ENCODE results near the gene JAZF1.
A peak's percentile ranks its signal among the peaks of the same experiment; 100 is the strongest.

Gene JAZF1

DNA sequence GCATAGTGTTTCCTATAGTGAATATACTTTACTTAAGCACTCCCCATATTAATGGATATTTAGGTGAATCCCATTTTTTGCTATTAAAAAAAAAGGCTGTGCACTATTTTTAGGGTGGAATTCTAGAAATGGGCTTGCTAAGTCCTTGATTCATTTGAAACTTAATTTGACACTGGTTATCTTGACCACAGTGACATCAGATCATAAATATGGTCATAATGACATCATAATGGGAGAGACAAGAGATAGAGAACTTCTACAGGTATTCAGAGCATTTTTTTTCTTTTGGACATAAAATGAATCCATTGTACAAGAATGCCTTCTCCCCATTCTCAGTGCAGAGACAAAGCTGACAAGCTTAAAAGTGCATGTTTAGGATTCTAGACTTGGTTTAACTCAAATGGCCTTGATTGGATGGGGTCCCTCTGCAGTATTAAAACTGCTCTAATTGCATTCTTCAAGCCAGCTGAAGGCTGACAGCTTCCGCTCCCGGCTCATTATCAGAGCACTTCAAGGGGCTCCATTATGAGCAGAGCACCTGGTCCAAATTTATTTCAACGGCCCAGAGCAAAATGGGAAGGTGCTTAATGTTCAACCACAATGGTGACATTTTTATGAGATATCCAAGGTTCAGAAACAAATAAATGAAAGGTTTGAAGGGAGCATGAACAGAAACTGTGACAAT is 104.8 kb downstream of the JAZF1 start:
- no peak for DNase-seq (ENCODE audit: low read depth in 2 of 2)

DNA sequence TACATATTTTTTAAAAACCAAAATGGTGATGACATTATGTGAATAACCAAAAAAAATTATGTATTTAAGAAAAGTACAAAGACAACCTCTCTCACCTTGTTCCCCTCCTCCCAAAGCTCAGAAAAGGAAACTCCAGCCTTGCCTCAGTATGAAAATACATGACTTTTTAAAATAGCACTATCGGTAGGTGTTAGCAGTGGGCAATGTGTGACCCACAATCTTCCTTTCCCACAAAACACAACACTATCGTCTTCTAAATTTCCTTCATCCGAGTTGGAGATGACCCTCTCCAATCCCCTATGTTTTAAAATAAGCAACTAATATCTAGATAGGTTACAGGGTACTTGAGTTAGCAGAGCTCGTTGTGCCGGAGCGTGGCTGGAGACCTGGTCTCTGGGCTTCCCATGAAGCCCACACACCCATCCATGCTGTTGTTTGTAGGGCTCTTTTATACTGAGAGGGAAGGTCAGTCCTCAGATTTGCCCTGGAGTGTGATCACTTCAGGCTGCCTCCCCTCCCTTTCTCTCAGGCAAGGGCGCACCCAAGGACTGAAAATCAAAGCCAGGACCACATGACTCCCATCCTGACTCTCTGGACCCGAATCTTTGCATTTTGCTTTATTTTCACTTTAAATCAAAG is 107.6 kb downstream of the JAZF1 start:
- DNase-seq (ENCODE audit: low read depth in 2 of 2), result no peak

DNA sequence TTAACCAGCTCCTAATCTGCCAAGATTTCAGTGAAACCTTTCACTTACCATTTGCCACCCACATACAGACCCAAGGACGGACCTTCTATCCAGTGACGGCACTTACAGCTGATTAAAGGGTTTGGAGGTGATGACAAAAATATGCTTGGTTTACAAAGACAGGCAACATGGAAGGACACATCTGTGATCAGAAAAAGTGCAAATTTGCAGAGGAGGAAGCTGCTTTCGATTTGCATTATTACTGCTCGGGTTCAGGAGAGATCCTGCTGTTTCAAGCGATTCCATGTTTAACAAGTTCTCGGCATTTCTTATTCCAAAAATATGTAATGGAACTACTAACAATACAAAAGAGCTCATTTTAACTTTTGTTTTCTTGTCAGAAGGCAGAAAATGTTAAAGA is 109.0 kb downstream of the JAZF1 start:
- DNase-seq (ENCODE audit: low read depth in 2 of 2), result no peak

DNA sequence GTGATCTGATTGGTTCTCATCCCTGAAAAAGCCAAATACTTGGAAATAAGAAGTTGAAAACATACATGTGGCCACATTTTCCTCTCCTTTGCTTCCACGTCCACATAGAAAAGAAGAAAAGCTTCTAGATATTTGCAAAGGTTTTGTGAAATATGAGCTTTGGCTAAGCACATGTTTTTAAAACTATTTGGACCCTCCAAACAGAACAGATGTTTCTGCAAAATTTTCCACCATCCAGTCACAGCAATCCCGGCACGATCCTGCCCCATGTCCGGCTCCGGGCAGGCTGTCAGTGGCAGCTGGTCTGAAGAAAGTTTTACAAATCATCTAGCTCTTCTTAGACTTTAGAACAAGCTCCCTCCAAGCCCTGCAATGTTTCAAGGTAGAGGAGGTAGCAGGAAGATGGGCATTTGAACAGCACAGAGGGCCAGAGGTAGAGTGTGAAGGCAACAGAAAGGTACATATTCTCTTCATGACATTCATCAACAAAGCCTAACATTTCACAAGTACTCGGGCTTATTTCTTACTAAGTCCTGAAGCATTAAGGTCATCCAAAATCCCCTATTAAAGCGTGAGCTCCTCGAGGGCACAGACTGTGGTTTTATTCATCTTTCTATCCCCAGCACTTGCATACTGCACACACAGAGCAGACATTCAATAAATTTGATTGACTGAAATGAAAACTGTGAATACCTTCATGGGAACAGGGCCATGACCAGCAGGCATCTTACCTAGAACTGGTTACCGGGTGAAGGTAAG is 110.1 kb downstream of the JAZF1 start:
- no peak for DNase-seq (ENCODE audit: low read depth in 2 of 2)

DNA sequence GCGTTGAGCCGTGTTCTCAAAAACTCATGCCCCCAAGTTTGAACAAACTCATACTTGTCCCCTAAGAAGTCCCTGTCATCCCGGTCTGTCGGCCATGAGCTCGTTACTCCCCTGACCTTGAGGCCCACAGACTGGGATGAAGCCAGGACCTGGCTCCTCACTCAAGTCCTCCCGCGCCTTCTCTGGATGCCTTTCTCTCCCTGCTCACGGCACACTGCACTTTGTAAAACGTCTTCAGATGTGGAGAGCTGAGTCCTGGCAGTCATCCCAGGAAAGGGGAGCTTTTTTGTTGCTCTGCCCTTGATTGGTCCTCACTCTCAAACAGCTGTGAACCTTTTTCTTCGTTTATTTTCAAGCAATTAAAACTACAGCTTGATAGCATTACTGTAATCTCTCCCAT is 110.8 kb downstream of the JAZF1 start:
- no peak for DNase-seq (ENCODE audit: low read depth in 2 of 2)

DNA sequence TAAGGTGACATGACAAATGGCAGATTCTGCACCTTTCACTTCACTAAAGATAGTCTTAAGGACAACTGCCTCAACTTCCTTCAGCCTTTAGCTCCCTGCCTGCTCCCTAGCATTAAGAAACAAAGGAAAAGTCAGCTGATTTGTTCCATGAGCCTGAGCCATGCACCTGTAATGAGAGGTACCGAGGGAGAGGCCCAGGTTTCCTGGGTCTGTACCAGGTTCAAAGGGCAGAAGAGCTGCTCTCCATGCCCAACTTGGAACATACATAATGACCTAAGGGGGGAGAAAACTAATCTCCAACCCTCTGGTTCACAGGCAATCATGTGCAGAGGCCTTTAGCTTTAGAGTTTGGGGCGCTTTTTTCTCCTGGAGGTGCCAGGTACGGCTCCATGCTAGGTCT is 111.2 kb downstream of the JAZF1 start:
- DNase-seq (ENCODE audit: low read depth in 2 of 2), result no peak

DNA sequence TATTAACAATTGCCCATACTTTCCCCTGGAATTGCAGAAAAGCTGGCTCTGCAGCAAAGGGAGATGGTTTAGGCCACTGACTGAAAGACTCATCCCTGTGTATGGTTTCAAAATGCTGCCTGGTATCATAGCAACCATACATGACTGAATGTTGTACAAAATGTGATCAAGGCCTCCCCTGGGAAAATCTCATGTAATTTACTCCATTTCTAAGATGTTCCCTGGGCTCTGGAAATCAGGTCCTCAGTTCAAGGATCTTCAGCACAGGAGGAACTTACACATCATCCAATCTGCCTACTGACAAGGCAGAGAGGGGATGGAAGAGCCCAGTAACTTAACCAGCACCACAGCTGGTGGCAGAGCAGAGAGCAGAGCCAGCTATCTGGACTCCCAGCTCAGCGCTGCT is 111.8 kb downstream of the JAZF1 start:
- DNase-seq (ENCODE audit: low read depth in 2 of 2), result no peak

DNA sequence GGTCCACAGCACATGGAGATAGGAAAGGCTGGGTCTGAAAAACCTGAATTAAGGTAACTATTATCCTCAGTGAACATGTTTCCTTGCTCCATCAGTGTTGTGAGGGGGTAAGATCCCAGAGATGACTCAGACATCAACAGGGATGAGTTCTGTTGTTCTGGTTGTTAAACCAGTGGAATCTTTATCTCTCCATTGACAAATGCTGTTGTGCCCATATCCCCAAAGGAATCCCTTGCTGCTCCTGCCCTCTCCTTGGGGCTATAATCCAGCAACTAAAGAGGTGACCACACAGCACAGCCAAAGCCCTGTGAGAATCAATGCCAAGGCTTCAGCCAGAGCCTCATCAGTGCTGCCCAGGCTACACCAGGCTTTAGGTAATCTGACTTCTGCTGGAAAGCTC is 113.4 kb downstream of the JAZF1 start:
- no peak for DNase-seq (ENCODE audit: low read depth in 2 of 2)

DNA sequence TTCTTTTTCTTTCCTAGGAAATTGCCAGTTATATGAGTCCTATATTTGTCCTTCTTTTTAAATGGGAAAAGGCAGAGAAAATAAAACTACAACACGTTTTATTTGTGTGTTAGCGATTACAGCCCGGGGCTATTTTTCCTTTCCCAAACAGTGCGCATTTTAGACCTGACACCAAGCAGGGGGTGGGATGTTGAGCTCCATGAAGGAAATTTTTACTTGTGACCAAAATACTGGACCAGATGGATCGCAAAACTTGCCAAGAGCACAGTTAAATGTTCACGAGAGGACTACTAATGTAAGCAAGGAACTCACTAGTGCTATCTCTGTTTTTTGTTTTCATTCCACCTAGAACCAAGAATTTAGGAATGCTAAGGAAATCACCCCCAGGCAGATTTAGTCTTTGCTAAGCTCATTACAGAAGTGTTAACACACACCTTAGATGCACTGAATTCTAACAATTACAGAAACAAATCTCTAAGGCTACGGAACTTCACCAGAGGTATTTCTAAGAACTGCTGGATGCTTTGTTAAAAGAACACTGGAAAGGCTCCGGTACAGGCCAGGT is 114.8 kb downstream of the JAZF1 start:
- DNase-seq (ENCODE audit: low read depth in 2 of 2), result no peak

DNA sequence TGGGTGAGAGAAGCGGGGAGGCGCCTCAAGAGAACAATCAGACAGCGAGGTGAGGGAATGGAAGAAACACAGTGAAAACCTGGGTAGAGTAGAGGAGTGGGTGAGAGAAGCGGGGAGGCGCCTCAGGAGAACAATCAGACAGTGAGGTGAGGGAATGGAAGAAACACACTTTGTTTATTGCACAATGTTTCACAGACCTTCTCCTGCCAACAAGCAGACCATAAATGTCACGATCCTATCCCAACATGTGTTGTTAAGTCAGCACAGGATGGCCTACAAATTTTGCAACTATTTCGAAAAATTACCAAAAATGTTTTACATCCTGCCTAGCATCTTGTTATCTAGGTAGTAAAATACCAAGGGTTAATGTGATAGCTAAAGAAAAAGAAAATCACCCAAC is 115.3 kb downstream of the JAZF1 start:
- no peak for DNase-seq (ENCODE audit: low read depth in 2 of 2)

DNA sequence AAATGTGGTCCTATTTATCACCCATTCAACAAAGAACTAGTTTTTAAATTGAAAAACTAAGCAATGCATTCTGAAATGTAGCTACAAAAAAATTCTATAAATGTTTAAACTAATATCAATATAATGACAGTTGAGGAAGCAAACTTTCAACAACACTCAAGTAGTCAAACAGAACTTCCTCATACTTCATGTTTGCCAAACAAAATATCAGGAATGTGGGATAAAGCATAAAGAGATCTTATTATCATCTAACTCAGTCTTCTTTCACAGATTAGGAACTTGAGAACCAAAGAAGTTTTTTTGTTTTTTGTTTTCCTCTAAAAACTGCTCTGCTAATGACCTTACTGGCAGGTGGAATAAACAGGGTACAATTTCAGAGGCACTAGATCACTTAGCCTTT is 116.2 kb downstream of the JAZF1 start:
- no peak for DNase-seq (ENCODE audit: low read depth in 2 of 2)

DNA sequence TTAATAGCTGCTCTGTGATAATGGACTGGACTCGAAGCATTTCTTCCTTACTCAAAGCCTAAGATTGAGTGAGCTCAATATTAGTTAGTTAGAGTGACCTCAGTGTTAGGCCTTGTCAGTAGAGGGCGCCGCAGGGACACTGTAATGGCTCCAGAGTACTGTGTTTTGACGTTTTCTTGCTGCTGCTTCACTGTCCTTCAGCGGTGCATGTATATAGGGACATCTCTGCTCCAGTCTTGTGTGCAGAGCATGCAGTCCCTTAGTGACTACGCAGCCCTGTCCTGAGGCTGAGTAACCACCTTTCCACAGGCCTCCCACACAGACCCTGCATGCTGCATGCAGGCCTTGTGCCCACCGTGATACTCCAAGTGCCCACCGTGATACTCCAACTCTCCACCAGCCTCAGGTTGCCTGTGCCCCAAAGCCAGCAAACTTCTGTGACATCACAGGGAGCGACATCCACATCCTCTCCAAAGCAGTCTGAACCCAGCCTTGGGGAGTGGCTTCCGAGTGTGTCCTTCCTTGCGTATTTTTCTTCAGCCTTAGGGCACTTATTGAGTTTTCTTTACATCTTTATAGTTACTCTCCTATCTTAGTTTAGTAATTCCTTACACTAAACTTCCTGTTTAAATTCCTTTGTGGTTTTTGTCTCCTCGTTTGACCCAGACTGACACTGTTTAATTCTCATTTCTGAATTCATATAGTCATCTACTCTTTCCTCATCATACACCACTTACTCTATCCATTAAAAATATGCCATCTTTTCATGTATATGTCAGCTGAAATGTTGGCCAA is 118.2 kb downstream of the JAZF1 start:
- DNase-seq (ENCODE audit: low read depth in 2 of 2), result peak in 1 of 2 donors; percentile 23

DNA sequence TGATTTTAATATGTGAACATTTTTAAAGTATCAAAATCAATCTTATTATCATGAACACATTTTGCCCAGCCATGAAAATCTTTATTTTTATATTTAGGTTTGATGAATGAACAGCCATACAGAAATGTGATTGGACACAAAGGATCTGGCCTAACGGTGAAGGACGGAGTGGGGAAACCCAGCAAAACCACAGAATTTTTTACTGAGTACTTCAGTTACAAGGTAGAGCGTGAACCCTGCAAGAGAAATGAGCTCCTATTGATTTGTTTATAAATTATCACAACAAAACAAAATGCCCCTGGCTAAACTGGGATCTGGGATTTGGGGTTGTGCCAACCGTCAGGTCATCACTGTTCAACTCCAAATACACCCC is 118.8 kb downstream of the JAZF1 start:
- DNase-seq (ENCODE audit: low read depth in 2 of 2), result no peak

DNA sequence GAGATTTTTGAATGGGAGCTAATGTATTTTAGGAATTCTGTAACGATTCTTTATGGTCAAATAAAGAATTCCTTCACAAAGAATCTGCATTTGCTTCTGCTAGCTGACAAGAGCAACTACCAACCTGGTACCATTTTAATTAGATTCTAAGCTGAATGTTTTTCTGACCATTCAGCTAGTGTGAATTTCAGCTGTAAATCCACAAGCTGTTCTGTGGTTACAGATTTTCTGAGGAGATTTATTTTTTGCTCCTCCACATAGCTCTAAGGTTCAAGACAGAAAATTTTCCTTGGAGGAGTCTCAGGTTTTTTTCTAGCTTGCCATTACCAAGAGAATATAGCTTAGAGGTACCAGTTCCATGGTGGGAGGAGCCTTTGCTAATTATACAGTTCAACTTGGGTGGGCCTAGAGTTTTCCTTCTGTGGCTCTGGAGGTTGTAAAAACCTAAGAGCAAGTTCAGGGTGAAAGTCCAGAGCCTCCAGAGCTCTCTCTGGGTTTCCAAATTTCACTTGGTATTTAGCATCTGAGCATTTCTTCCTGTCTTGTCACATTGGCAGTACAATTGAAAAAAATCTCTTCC is 120.1 kb downstream of the JAZF1 start:
- no peak for DNase-seq (ENCODE audit: low read depth in 2 of 2)

DNA sequence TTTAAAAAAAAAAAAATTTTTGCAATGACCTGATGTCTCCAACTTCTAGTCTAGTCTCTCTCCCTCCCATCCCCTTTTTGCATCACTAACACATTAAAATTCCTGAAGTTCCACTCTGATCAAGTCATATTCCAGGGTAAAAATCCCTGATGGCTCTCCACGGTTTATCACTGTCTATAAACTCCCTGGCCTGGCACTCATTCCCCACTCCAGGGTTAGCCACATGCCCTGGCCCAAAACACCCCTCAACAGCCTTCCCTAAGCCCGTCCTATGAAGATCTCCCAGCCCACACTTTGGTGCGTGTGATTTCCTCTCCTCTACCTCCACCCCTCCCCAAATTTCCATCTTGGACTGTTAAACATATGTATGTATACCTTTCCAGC is 125.4 kb downstream of the JAZF1 start:
- no peak for DNase-seq (ENCODE audit: low read depth in 2 of 2)

DNA sequence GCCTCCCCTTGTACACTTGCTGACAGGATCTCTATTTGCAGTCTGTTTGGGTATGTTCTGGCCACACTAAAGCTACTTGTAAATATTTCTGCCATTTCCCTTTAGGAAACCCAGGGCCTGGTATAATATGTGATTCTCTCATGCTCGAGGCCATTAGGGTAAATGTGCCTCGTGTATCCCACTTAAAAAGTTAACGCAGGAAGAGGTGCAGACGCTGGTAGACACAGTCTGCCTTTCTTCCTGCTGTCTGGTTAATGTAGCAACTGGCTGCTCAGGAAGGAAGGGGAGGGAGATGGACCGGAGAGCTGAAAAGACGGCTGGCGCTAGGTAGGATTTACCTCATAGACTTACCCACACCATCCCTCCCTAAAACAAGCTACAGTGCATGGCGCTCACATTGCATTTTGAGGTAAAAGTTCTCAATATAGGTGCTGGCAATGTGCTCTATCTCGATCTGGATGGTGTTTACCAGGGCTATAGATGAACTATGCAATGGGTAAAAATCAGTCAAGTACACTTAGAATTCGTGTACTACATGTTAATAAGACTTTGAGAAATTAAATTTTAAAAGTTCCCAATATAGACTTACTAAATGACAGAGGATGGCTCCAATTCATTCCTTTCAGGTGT is 125.9 kb downstream of the JAZF1 start:
- DNase-seq (ENCODE audit: low read depth in 2 of 2), result no peak

DNA sequence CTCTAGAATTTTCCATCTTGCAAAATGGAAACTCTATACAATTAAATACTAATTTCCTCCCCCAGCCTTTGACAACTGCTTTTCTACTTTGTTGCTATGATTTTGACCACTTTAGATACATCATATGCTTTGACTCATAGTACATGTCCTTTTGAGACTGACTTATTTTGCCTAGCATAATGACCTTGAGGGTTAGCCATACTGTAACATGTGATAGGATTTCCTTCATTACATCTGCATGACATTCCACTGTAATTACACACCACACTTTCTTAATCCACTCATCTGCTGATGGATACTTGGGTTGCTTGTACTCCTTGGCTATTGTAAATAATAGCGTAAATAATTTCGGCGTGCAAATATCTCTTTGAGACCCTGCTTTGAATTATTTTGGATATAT is 127.7 kb downstream of the JAZF1 start:
- DNase-seq (ENCODE audit: low read depth in 2 of 2), result no peak

DNA sequence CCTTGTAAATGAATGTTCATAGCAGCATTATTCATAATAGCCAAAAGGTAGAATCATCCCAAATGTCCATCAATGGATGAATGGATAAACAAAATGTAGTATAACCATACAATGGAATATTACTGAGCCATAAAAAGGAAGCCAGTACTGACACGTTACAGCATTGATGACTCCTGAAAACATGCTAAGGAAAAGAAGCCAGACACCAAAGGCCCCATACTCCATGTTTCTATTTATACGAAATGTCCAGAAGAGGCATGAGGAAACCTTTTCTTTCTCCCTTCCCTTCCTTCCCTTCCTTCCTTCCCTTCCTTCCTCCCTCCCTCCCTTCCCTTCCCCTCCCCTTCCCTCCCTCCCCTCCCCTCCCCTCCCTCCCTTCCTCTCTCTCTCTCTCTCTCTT is 131.9 kb downstream of the JAZF1 start:
- DNase-seq (ENCODE audit: low read depth in 2 of 2), result no peak

DNA sequence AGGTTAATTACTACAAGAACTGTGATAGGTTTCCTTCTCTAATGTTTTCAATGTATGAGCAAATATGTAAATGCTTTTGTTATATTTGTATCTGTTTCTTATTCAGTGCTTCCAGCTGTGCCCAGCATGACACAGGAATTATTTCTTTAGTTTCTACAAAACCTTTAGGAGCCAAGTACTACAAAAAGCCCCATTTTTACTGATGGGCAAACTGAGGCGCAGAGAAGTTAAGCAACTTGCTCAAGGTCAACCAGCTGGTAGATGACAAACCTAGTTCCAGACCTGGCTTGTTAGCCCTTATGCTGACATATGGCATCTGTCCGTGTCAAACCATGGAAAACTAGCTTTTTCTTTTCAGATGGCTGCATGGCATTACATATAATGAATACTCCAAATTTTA is 134.6 kb downstream of the JAZF1 start:
- DNase-seq (ENCODE audit: low read depth in 2 of 2), result no peak

DNA sequence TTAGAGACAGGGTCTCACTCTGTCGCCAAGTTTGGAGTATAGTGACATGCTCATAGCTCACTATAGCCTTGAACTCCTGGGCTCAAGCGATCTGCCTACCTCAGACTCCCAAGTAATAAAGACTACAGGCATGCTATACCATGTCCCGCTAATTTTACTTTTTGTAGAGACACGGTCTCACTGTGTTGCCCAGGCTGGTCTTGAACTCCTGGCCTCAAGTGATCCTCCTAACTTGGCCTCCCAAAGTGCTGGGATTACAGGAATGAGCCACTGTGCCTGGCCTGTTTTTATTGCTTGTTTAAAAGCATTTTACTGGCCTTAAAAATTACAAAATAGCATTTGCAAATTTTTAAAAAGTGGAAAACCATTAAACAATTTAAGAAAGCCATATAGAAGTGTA is 135.0 kb downstream of the JAZF1 start:
- DNase-seq (ENCODE audit: low read depth in 2 of 2), result no peak

DNA sequence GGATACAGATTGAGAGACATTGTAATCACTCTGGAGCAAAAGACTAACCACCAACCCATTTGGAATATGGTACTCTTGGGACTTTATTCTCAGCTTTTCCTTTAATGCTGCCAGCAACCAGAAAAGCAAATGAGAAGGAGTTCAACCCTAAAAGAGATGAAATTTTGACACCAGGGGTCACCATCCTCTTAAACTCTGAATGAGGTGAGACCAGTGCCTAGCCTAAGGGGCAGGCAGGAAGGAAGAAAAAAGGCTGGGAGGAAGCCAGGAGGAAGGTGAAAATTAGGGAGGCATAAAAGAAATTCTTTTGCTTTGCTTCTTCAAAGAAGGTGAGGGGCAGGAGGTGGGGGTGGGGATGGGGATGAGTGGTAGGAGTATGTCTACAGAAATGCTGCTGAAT is 135.8 kb downstream of the JAZF1 start:
- DNase-seq (ENCODE audit: low read depth in 2 of 2), result no peak
